ENCODE data around the gene TRIM66. TPM values are rescaled to one million over a fixed set of nuclear protein-coding genes. Genes with fewer than 3 reads are reported as not detected.

TRIM66 gene
- total and polyA plus RNA-seq, 3 experiments from 2014 or later = 0.43 to 29.7 (median 27.7) TPM

DNA sequence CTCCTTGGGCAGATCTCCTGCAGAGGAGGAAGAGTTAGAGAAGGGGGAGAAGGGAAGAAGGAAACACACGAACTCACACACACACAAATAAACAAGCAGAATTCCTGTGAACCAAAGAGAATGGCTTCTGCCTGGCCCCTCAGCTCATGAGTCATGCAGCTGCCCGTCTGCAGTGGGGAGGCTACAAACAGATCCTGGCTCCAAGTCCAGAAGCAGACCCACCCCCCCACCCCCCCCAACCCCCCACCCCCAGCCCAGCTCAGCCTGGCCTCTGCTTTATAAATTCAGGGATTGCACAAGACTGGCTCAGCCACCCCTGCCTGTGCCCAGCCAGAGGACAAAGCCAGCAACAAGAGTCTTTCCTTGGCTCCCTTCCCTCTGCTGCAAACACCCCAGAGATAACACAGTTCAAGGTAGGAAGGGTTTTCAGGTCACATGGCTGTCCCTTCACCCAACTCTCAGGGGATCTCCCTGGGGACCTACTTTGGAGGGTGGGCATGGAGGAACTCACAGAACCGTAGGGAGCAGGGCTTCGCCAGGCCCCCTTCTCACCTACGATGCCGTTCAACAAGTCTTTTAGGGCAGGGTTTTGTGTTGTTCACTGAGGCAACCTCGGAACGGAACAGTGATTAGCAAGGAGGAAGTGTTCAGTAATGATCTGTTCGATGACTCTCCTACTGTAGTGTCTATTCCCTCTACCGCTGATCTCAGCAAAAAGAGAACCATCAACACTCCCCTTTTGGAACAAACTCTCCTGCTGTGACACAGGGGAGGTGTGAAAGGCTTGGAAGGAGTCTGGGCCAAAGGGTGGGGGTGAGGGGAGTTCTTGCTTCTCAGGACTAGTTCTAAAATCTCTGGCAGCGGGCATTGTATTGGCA, 35.6 kb upstream of the TRIM66 start:
- H3K4me1 ChIP-seq (ENCODE audit: insufficient read depth, low read length) = no peaks in the 10 kb centered on the region
- no peaks in the 10 kb centered on the region for H3K9me3 ChIP-seq (ENCODE audit: low read length)
- Mint-ChIP-seq H3K27me3 (peaks cover 11 to 20% of the 10 kb centered on the region in 2 donors), H3K9me3 (no peaks in the 10 kb centered on the region), H3K4me1 (peaks cover 0 to 8% (median 2%) of the 10 kb centered on the region in 3 donors), H3K4me3 (no peak overlapping the region), H3K27ac (peak overlapping the region in 1 of 8 donors; percentile 74), H3K36me3 (peaks cover 0 to 2% (median 0%) of the 10 kb centered on the region in 3 donors)
- CTCF ChIA-PET = no interaction called here
- DNase-seq = no peak
- H3K36me3 ChIP-seq (ENCODE audit: insufficient read depth, low read length) = no peaks in the 10 kb centered on the region
- H3K27me3 ChIP-seq (ENCODE audit: insufficient read depth, low read length, poor library complexity, severe bottlenecking) = no peaks in the 10 kb centered on the region
- H3K4me3 ChIP-seq (ENCODE audit: low read length) = no peak overlapping the region
- H3K27ac ChIP-seq (ENCODE audit: low read depth, low read length) = no peak overlapping the region
- POLR2A ChIA-PET = no interaction called here

DNA sequence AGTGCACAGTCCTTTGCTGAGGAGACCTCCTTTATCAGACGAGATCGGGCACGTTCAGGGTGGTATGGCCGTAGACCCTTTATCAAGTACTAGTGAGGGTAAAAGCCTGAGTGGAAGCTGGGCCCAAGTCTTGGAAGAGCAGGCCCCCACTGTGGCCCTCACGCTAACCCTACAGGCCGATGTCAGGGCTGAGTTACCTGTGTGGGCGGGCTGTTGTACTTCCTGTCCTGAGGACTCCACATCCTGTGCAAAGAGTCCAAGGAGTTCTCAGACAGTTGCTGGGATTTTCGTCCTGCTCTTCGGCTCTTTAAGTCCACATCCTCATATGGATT, 35.0 kb upstream of the TRIM66 start:
- no peak overlapping the region for H3K27ac Mint-ChIP-seq
- ChIA-PET POLR2A (no interaction called here), CTCF (no interaction called here)
- H3K4me1 Mint-ChIP-seq = peaks cover 0 to 8% (median 2%) of the 10 kb centered on the region in 3 donors
- Histone ChIP-seq H3K27me3 (ENCODE audit: insufficient read depth, low read length, poor library complexity, severe bottlenecking) (no peaks in the 10 kb centered on the region), H3K4me1 (ENCODE audit: insufficient read depth, low read length) (no peaks in the 10 kb centered on the region), H3K9me3 (ENCODE audit: low read length) (no peaks in the 10 kb centered on the region), H3K27ac (ENCODE audit: low read depth, low read length) (no peak overlapping the region), H3K36me3 (ENCODE audit: insufficient read depth, low read length) (no peaks in the 10 kb centered on the region), H3K4me3 (ENCODE audit: low read length) (no peak overlapping the region)
- H3K4me3 Mint-ChIP-seq = no peak overlapping the region
- no peak for DNase-seq
- H3K36me3 Mint-ChIP-seq = peaks cover 0 to 2% (median 0%) of the 10 kb centered on the region in 3 donors
- peaks cover 10 to 14% of the 10 kb centered on the region in 2 donors for H3K27me3 Mint-ChIP-seq
- no peaks in the 10 kb centered on the region for H3K9me3 Mint-ChIP-seq

DNA sequence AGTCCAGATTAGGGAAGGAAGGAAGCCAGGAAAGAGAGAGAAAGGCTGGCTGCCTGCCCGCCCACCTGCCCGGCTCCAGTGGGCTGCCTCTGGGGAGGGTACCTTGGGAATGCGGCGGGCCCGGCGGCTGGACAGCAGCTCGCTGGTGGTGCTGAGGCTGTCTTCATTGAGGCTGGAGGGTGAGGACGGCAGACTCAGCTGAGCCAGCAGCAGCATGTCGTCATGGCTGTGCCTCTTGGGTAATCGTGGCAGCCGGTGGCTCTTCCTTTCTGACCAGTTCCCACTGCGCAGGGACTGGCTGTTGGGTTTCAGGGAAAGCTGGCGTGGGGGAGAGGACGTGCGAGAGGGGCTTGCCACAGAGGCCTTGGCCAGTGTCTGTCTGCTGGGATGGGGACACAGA, 33.0 kb upstream of the TRIM66 start:
- Mint-ChIP-seq H3K36me3 (peaks cover 0 to 2% (median 0%) of the 10 kb centered on the region in 3 donors), H3K27ac (no peak overlapping the region), H3K27me3 (peaks cover 6 to 13% of the 10 kb centered on the region in 2 donors), H3K9me3 (no peaks in the 10 kb centered on the region), H3K4me1 (peaks cover 0 to 8% (median 2%) of the 10 kb centered on the region in 3 donors), H3K4me3 (no peak overlapping the region)
- H3K27ac ChIP-seq (ENCODE audit: low read depth, low read length) = no peak overlapping the region
- CTCF ChIA-PET = no interaction called here
- POLR2A ChIA-PET = no interaction called here
- H3K36me3 ChIP-seq (ENCODE audit: insufficient read depth, low read length) = no peaks in the 10 kb centered on the region
- H3K27me3 ChIP-seq (ENCODE audit: insufficient read depth, low read length, poor library complexity, severe bottlenecking) = no peaks in the 10 kb centered on the region
- no peak overlapping the region for H3K4me3 ChIP-seq (ENCODE audit: low read length)
- no peak for DNase-seq
- no peaks in the 10 kb centered on the region for H3K9me3 ChIP-seq (ENCODE audit: low read length)
- H3K4me1 ChIP-seq (ENCODE audit: insufficient read depth, low read length) = no peaks in the 10 kb centered on the region

DNA sequence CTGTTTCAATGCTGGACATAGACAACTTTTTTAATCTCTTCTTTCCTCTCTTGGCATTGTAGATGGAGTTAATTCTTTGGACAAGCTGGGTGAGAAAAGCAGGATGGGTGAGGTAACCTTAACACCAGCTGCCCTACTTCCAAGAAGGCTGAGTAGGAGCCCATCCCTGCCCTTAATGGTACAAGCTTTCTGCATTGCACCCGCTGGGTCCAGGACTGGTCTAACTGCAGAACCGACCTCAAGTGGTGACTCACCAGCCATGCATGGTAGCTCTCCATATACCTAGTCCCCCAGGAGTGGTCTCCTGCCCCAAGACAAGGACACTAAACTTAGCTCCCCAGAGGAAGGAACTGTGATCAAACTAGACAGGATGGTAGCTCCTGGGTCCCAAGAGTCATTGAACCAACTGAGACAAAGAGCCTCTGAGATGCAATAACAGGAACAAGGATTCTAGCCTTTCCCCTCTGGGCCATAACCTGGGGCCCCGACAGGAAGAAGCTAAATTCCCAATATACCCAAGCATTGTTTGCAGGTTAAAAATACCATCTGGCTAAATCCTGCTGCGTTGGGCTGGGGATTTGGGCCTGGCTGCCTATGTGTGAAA, 32.3 kb upstream of the TRIM66 start:
- POLR2A ChIA-PET = no interaction called here
- Histone ChIP-seq H3K9me3 (ENCODE audit: low read length) (no peaks in the 10 kb centered on the region), H3K36me3 (ENCODE audit: insufficient read depth, low read length) (no peaks in the 10 kb centered on the region), H3K4me1 (ENCODE audit: insufficient read depth, low read length) (no peaks in the 10 kb centered on the region), H3K27me3 (ENCODE audit: insufficient read depth, low read length, poor library complexity, severe bottlenecking) (no peaks in the 10 kb centered on the region), H3K27ac (ENCODE audit: low read depth, low read length) (no peak overlapping the region), H3K4me3 (ENCODE audit: low read length) (no peak overlapping the region)
- Mint-ChIP-seq H3K4me3 (no peak overlapping the region), H3K9me3 (no peaks in the 10 kb centered on the region), H3K36me3 (peaks cover 0 to 2% (median 0%) of the 10 kb centered on the region in 3 donors), H3K27me3 (peaks cover 6 to 12% of the 10 kb centered on the region in 2 donors), H3K27ac (no peak overlapping the region), H3K4me1 (peaks cover 0 to 8% (median 2%) of the 10 kb centered on the region in 3 donors)
- no peak for DNase-seq
- CTCF ChIA-PET = no interaction called here

DNA sequence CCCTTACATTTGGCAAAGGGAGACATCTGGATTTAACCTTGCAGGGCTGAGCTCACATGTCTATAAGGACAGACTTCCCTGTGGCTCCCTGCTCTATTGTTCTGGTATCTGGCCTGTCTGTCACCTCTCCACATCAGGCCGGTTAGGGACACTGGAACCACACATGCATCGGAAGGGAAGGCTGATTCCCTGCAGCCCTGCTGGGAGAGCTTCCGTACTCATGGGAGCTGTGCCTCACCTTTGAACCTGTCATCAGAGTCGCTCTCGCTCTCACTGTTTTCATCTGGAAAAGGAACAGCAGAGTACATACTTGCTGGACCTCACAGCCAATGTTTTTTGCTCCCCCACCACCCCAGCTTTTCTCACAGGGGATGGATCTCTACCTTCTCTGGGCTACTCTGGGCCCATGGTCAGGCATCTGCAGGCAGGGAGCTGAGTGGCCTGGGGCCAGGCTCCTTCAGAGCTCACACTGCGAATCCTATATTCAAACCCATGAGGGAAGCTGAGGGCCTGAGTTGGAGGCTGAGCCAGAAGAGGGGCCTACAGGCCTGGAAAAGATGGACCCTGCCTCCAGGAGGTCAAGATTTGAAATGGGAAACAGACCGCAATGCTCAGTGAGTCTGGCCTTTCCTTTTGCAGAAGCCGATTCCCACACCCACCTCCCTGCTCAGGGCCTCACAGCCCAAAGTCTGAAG, 31.4 kb upstream of the TRIM66 start:
- POLR2A ChIA-PET = no interaction called here
- Mint-ChIP-seq H3K4me3 (no peak overlapping the region), H3K27ac (no peak overlapping the region), H3K4me1 (peaks cover 0 to 8% (median 2%) of the 10 kb centered on the region in 3 donors), H3K9me3 (no peaks in the 10 kb centered on the region), H3K27me3 (peaks cover 6 to 19% of the 10 kb centered on the region in 2 donors), H3K36me3 (peaks cover 0 to 2% (median 0%) of the 10 kb centered on the region in 3 donors)
- Histone ChIP-seq H3K27ac (ENCODE audit: low read depth, low read length) (no peak overlapping the region), H3K9me3 (ENCODE audit: low read length) (no peaks in the 10 kb centered on the region), H3K36me3 (ENCODE audit: insufficient read depth, low read length) (no peaks in the 10 kb centered on the region), H3K27me3 (ENCODE audit: insufficient read depth, low read length, poor library complexity, severe bottlenecking) (no peaks in the 10 kb centered on the region), H3K4me1 (ENCODE audit: insufficient read depth, low read length) (no peaks in the 10 kb centered on the region), H3K4me3 (ENCODE audit: low read length) (no peak overlapping the region)
- DNase-seq = no peak
- CTCF ChIA-PET = no interaction called here

DNA sequence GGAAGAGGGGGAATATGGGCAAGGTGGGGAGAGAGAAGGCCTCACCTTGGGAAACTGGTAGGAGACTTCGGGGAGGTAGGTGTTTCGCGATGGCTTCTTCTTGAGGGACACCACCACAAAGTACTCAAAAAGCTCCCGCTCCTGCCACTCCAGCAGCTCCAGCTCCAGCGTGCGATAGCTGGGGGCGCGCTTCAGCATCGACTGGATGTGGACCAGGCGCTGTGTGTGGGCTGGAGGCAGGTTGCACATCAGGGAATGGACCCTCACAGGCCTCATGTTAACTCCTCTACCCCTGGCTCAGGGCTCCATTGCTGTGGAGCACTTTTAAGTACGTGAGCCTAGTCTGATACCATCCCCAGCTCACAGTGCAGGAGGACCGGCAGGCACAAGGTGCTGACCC, 30.0 kb upstream of the TRIM66 start:
- no peaks in the 10 kb centered on the region for H3K9me3 Mint-ChIP-seq
- CTCF ChIA-PET = no interaction called here
- Histone ChIP-seq H3K27ac (ENCODE audit: low read depth, low read length) (no peak overlapping the region), H3K9me3 (ENCODE audit: low read length) (no peaks in the 10 kb centered on the region), H3K27me3 (ENCODE audit: insufficient read depth, low read length, poor library complexity, severe bottlenecking) (no peaks in the 10 kb centered on the region), H3K36me3 (ENCODE audit: insufficient read depth, low read length) (no peaks in the 10 kb centered on the region), H3K4me1 (ENCODE audit: insufficient read depth, low read length) (no peaks in the 10 kb centered on the region), H3K4me3 (ENCODE audit: low read length) (no peak overlapping the region)
- peaks cover 3 to 19% of the 10 kb centered on the region in 2 donors for H3K27me3 Mint-ChIP-seq
- H3K36me3 Mint-ChIP-seq = peaks cover 0 to 2% (median 0%) of the 10 kb centered on the region in 3 donors
- H3K4me3 Mint-ChIP-seq = no peak overlapping the region
- no peak for DNase-seq
- peak overlapping the region in 1 of 8 donors; percentile 41 for H3K27ac Mint-ChIP-seq
- POLR2A ChIA-PET = no interaction called here
- peaks cover 0 to 4% (median 0%) of the 10 kb centered on the region in 3 donors for H3K4me1 Mint-ChIP-seq

DNA sequence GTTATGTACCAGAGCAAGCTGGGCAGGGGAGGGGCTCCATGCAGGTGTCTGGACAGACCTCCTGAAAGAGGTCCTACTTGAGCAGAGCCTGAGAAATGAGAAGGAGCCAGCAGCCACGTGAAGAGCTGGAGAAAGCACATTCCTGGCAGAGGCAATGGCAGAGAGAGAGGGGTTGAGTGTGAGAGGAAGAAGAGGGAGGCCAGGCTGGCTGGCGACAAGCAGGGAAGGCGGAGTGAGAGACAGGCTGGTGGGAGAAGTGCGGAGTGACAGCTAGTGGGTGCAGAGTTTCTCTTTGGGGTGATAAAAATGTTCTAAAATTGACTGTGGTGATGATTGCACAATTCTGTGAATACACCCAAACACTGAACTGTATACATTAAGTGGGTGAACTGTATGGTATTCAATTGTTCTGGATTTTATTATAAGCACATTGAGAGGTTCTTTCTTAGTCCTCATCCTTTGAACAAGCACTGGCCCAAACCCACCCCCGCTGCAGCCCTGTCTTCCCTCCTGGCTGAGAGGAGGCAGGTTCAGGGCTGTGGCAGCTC, 29.5 kb upstream of the TRIM66 start:
- Mint-ChIP-seq H3K4me3 (no peak overlapping the region), H3K4me1 (no peaks in the 10 kb centered on the region), H3K27me3 (peaks cover 3 to 19% of the 10 kb centered on the region in 2 donors), H3K9me3 (no peaks in the 10 kb centered on the region), H3K36me3 (peaks cover 0 to 2% (median 0%) of the 10 kb centered on the region in 3 donors), H3K27ac (peak overlapping the region in 1 of 8 donors; percentile 36)
- no peak for DNase-seq
- Histone ChIP-seq H3K4me3 (ENCODE audit: low read length) (no peak overlapping the region), H3K9me3 (ENCODE audit: low read length) (no peaks in the 10 kb centered on the region), H3K4me1 (ENCODE audit: insufficient read depth, low read length) (no peaks in the 10 kb centered on the region), H3K27ac (ENCODE audit: low read depth, low read length) (no peak overlapping the region), H3K36me3 (ENCODE audit: insufficient read depth, low read length) (no peaks in the 10 kb centered on the region), H3K27me3 (ENCODE audit: insufficient read depth, low read length, poor library complexity, severe bottlenecking) (no peaks in the 10 kb centered on the region)
- CTCF ChIA-PET = no interaction called here
- POLR2A ChIA-PET = no interaction called here

DNA sequence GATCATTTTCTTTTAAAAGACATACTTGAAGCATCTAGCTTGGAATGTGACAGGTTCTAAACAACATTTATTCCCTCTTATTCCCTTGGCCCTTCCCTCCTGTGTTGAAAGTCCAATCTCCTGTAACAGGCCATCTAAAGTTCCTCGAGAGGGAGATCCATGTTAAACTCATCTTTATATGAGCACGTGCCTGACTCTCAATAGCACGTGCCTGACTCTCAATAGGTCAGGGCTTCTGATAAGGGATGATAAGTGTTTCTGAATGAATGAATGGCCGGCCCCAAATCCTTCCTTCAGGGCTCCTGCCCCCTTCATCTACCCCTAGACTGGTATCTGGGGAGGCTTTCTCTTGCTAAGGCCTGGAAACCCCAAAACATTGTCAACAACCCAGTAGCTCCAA, 27.3 kb upstream of the TRIM66 start:
- no peaks in the 10 kb centered on the region for H3K4me1 ChIP-seq (ENCODE audit: insufficient read depth, low read length)
- H3K4me3 Mint-ChIP-seq = no peak overlapping the region
- no peaks in the 10 kb centered on the region for H3K36me3 ChIP-seq (ENCODE audit: insufficient read depth, low read length)
- ChIA-PET CTCF (no interaction called here), POLR2A (no interaction called here)
- no peaks in the 10 kb centered on the region for H3K27me3 ChIP-seq (ENCODE audit: insufficient read depth, low read length, poor library complexity, severe bottlenecking)
- DNase-seq = no peak
- no peaks in the 10 kb centered on the region for H3K4me1 Mint-ChIP-seq
- no peak overlapping the region for H3K4me3 ChIP-seq (ENCODE audit: low read length)
- peaks cover 3 to 24% of the 10 kb centered on the region in 2 donors for H3K27me3 Mint-ChIP-seq
- H3K36me3 Mint-ChIP-seq = no peaks in the 10 kb centered on the region
- H3K9me3 Mint-ChIP-seq = no peaks in the 10 kb centered on the region
- no peak overlapping the region for H3K27ac ChIP-seq (ENCODE audit: low read depth, low read length)
- no peak overlapping the region for H3K27ac Mint-ChIP-seq
- no peaks in the 10 kb centered on the region for H3K9me3 ChIP-seq (ENCODE audit: low read length)

All from CD8-positive, alpha-beta memory T cell (primary cell).